ENCODE measurements around the gene SPOCK2. TPM values are rescaled to one million over a fixed set of nuclear protein-coding genes. Genes with fewer than 3 reads are reported as not detected.

The SPOCK2 gene
- total and polyA plus RNA-seq, 10 of the 15 experiments (the other 5 are each of a cell fraction or from before 2014, with no cell fraction given) = 0.02 to 1.5 (median 0.58) TPM

GRCh38 chr10:72025400-72025799 is 63.0 kb downstream of the SPOCK2 start:
- no peak overlapping the region for H3K4me2 ChIP-seq (ENCODE audit: control insufficient read depth, insufficient read depth)
- no peaks in the 10 kb centered on the region for H4K20me1 ChIP-seq (ENCODE audit: control insufficient read depth, insufficient read depth)
- no peaks in the 10 kb centered on the region for H3K36me3 ChIP-seq (ENCODE audit: control insufficient read depth in 2 of 2, insufficient read depth in 2 of 2, low read length in 1 of 2)
- WGBS (ENCODE audit: insufficient coverage, insufficient replicate concordance, low lambda C conversion rate, missing lambda C conversion rate) = 39% methylated on average over 8 of the region's 8 CpGs
- in situ Hi-C loops (cut with MboI) (no loop called here), intact Hi-C loops (cut with micrococcal nuclease; ENCODE audit: unreplicated experiment) (no loop called here)
- no TSS peak for BruUV-seq (replicated peaks)
- SMC1A ChIA-PET (ENCODE audit: uncharacterized antibody, unreplicated experiment) = interaction anchor here (1.5 kb wide), 1 partner anchor 66 kb away, joined by 4 read pairs; no protein-coding TSS in a partner anchor
- no peaks in the 10 kb centered on the region for H3K4me1 ChIP-seq (ENCODE audit: control insufficient read depth, insufficient read depth, low read length)
- H3K27me3 ChIP-seq (replicated peaks in 1 of 2; ENCODE audit: control insufficient read depth in 2 of 2, insufficient read depth in 2 of 2, low read length in 1 of 2) = peaks cover 0 to 4% of the 10 kb centered on the region in 2 experiments; a peak in 1 of 4 replicates
- H3K9ac ChIP-seq (ENCODE audit: control insufficient read depth, insufficient read depth, low read length) = no peak overlapping the region
- no peak for DNase-seq (ENCODE audit: low read depth, low spot score)
- ATAC-seq = no peak
- CTCF ChIA-PET = interaction anchor here (1.2 kb wide), 1 partner anchor 23 kb away, joined by 3 read pairs; no protein-coding TSS in a partner anchor
- H2AFZ ChIP-seq (ENCODE audit: control insufficient read depth, low read depth, low read length) = no peak overlapping the region
- POLR2A ChIA-PET = no interaction called here
- no peaks in the 10 kb centered on the region for H3K9me3 ChIP-seq (replicated peaks; ENCODE audit: control insufficient read depth, insufficient read depth, low read length)
- RAD21 ChIA-PET (ENCODE audit: unreplicated experiment) = no interaction called here
- no peak for FAIRE-seq
- no peaks in the 10 kb centered on the region for H3K79me2 ChIP-seq (ENCODE audit: control insufficient read depth, insufficient read depth, low read length)
- no peak overlapping the region for H3K4me3 ChIP-seq
- TF ChIP-seq TCF3 (IDR thresholded peaks at IDR 0.05; ENCODE audit: borderline replicate concordance, insufficient read depth, low read depth, low read length) = no peak
- TF ChIP-seq, protein P1, sequence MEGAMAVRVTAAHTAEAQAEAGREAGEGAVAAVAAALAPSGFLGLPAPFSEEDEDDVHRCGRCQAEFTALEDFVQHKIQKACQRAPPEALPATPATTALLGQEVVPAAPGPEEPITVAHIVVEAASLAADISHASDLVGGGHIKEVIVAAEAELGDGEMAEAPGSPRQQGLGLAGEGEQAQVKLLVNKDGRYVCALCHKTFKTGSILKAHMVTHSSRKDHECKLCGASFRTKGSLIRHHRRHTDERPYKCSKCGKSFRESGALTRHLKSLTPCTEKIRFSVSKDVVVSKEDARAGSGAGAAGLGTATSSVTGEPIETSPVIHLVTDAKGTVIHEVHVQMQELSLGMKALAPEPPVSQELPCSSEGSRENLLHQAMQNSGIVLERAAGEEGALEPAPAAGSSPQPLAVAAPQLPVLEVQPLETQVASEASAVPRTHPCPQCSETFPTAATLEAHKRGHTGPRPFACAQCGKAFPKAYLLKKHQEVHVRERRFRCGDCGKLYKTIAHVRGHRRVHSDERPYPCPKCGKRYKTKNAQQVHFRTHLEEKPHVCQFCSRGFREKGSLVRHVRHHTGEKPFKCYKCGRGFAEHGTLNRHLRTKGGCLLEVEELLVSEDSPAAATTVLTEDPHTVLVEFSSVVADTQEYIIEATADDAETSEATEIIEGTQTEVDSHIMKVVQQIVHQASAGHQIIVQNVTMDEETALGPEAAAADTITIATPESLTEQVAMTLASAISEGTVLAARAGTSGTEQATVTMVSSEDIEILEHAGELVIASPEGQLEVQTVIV (IDR thresholded peaks at IDR 0.05; ENCODE audit: borderline replicate concordance, partially characterized antibody) = no peak
- TF ChIP-seq SMC3 (IDR thresholded peaks at IDR 0.05; ENCODE audit: borderline replicate concordance, low read length) = no peak
- TF ChIP-seq NR2F1 (conservative IDR thresholded peaks at IDR 0.05) = no peak
- no peak overlapping the region for H3K27ac ChIP-seq (ENCODE audit: control insufficient read depth, insufficient read depth)

GRCh38 chr10:72024596-72024995 is 63.8 kb downstream of the SPOCK2 start:
- Histone ChIP-seq H2AFZ (ENCODE audit: control insufficient read depth, low read depth, low read length) (no peak overlapping the region), H3K4me3 (no peak overlapping the region), H3K9me3 (replicated peaks; ENCODE audit: control insufficient read depth, insufficient read depth, low read length) (no peaks in the 10 kb centered on the region), H3K4me1 (ENCODE audit: control insufficient read depth, insufficient read depth, low read length) (no peaks in the 10 kb centered on the region), H3K27ac (ENCODE audit: control insufficient read depth, insufficient read depth) (no peak overlapping the region), H4K20me1 (ENCODE audit: control insufficient read depth, insufficient read depth) (no peaks in the 10 kb centered on the region), H3K79me2 (ENCODE audit: control insufficient read depth, insufficient read depth, low read length) (no peaks in the 10 kb centered on the region), H3K9ac (ENCODE audit: control insufficient read depth, insufficient read depth, low read length) (no peak overlapping the region), H3K27me3 (replicated peaks in 1 of 2; ENCODE audit: control insufficient read depth in 2 of 2, insufficient read depth in 2 of 2, low read length in 1 of 2) (peaks cover 0 to 4% of the 10 kb centered on the region in 2 experiments; a peak in 1 of 4 replicates), H3K36me3 (ENCODE audit: control insufficient read depth in 2 of 2, insufficient read depth in 2 of 2, low read length in 1 of 2) (no peaks in the 10 kb centered on the region), H3K4me2 (ENCODE audit: control insufficient read depth, insufficient read depth) (no peak overlapping the region)
- FAIRE-seq (no peak), DNase-seq (ENCODE audit: low read depth, low spot score) (no peak), ATAC-seq (no peak)
- ChIA-PET SMC1A (ENCODE audit: uncharacterized antibody, unreplicated experiment) (no interaction called here), CTCF (no interaction called here), RAD21 (ENCODE audit: unreplicated experiment) (interaction anchor here (0.8 kb wide), 1 partner anchor 24 kb away, joined by 3 read pairs; no protein-coding TSS in a partner anchor), POLR2A (no interaction called here)
- in situ Hi-C loops (cut with MboI) (no loop called here), intact Hi-C loops (cut with micrococcal nuclease; ENCODE audit: unreplicated experiment) (no loop called here)
- BruUV-seq (replicated peaks) = no TSS peak
- WGBS (ENCODE audit: insufficient coverage, insufficient replicate concordance, low lambda C conversion rate, missing lambda C conversion rate) = 30% methylated on average over 4 of the region's 4 CpGs
- TF ChIP-seq CEBPZ (IDR thresholded peaks at IDR 0.05; ENCODE audit: low read depth, low read length) = no peak
- no peak for TF ChIP-seq KDM1A (IDR thresholded peaks at IDR 0.05; ENCODE audit: borderline replicate concordance)
- no peak for TF ChIP-seq HCFC1 (IDR thresholded peaks at IDR 0.05; ENCODE audit: low read length)
- TF ChIP-seq SRF (IDR thresholded peaks at IDR 0.05; ENCODE audit: low read depth in 2 of 2, low read length in 2 of 2) = no peak
- TF ChIP-seq SIN3A (IDR thresholded peaks at IDR 0.05; ENCODE audit: low read depth, low read length) = no peak
- TF ChIP-seq JUNB (IDR thresholded peaks at IDR 0.05) = no peak
- TF ChIP-seq NFYB (IDR thresholded peaks at IDR 0.05; ENCODE audit: insufficient read depth, low read depth, low read length) = no peak
- no peak for TF ChIP-seq RB1 (IDR thresholded peaks at IDR 0.05; ENCODE audit: borderline replicate concordance)
- TF ChIP-seq SREBF2 (IDR thresholded peaks at IDR 0.05; ENCODE audit: low read length) = no peak

Measured in GM12878 (cell line).